ENCODE measurements around the gene KIAA0930. TPM values are rescaled to one million over a fixed set of nuclear protein-coding genes. Genes with fewer than 3 reads are reported as not detected.
"Not testable (repeated sequence)": the region's sequence is repeated elsewhere in the genome, so short reads cannot be mapped to it uniquely, and the experiment has no call there.

Gene KIAA0930
- total RNA-seq, 2 experiments from 2014 or later: 16.6 to 19.5 TPM

DNA sequence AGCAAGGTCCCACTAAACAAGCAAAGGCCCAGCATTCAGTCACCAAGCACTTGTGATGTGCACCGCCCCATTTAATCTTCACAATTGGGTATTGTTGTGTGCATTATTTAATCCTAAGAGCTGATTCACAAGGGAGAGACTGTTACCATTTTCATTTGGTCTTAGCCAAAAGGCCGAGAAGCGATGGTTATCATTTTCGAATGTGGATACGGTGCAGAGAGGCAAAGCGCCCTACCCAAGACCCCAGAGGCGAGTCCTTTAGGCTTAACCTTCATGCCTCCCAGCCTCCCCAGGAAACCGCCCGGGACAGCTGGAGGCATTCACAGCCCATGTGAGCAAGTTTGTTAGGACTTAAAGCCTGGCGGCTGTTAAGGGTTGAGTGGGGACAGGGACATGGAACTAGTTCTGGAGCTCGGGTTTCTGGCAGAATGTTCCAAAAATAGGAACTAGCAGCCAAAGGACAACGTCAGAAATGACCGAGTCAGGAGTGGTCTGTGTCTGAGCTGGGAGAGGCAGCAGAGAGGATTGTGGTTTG, 31.0 kb upstream of the KIAA0930 start:
- intact Hi-C loops (cut with micrococcal nuclease): no loop called here
- H3K27ac Mint-ChIP-seq: no peak overlapping the region

DNA sequence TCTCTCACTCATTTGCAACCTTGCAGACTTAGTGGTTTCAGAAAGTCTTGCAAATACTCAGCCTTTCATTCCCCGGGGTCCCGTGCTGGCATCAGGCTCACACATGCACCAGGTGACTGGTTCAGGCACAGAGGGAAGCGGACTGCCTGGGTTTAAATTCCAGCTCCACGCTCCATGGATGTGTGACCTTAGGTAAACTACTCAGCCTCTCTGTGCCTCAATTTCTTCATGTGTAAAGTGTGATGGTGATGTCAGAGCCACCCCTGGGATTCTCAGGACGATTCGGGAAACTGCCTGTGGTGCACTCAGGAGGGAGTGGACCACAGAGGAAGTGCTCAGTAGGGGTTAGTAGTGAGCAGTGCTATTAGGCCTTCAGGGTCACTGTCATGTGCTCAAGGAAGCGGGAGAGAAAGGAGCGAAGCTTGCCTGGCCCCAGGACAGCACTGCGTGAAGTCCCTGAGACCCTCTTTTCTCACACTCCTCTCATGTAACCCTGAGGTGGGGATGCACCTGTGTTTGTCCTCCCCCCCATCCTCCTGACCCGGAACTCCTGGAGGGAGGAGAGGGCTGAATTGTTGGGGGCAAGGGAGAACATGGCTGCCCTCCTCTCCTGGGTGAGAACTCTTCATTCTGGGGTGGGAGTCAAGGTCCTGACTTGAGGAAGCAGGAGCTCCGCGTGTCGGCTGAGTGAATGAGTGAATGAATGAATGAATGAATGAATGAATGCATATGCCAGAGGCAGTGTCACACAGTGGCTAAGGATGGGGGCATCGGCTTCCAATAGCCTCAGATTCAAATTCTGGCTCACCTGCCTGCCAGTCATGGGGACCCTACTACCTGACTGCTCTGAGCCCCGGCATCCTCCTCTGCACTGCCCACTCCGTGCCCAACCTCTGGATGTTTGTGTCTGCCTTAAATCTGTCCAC, 29.7 kb upstream of the KIAA0930 start:
- CTCF ChIA-PET: no interaction called here
- H3K36me3 Mint-ChIP-seq (ENCODE audit: low read depth): no peaks in the 10 kb centered on the region
- no peaks in the 10 kb centered on the region for H3K9me3 Mint-ChIP-seq
- H3K4me1 Mint-ChIP-seq (ENCODE audit: low read depth): peaks cover 6% of the 10 kb centered on the region
- peaks cover 4% of the 10 kb centered on the region for H3K27me3 Mint-ChIP-seq (ENCODE audit: low read depth)
- H3K4me3 Mint-ChIP-seq: no peak overlapping the region
- intact Hi-C loops (cut with micrococcal nuclease): no loop called here
- no peak for DNase-seq
- H3K27ac Mint-ChIP-seq: no peak overlapping the region

More for the DNA sequence above, 31.0 kb upstream of the KIAA0930 start:
- peaks cover 4% of the 10 kb centered on the region for H3K27me3 Mint-ChIP-seq (ENCODE audit: low read depth)
- CTCF ChIA-PET: no interaction called here
- DNase-seq: no peak
- no peaks in the 10 kb centered on the region for H3K36me3 Mint-ChIP-seq (ENCODE audit: low read depth)
- H3K9me3 Mint-ChIP-seq: no peaks in the 10 kb centered on the region
- H3K4me1 Mint-ChIP-seq (ENCODE audit: low read depth): peaks cover 6% of the 10 kb centered on the region
- no peak overlapping the region for H3K4me3 Mint-ChIP-seq

DNA sequence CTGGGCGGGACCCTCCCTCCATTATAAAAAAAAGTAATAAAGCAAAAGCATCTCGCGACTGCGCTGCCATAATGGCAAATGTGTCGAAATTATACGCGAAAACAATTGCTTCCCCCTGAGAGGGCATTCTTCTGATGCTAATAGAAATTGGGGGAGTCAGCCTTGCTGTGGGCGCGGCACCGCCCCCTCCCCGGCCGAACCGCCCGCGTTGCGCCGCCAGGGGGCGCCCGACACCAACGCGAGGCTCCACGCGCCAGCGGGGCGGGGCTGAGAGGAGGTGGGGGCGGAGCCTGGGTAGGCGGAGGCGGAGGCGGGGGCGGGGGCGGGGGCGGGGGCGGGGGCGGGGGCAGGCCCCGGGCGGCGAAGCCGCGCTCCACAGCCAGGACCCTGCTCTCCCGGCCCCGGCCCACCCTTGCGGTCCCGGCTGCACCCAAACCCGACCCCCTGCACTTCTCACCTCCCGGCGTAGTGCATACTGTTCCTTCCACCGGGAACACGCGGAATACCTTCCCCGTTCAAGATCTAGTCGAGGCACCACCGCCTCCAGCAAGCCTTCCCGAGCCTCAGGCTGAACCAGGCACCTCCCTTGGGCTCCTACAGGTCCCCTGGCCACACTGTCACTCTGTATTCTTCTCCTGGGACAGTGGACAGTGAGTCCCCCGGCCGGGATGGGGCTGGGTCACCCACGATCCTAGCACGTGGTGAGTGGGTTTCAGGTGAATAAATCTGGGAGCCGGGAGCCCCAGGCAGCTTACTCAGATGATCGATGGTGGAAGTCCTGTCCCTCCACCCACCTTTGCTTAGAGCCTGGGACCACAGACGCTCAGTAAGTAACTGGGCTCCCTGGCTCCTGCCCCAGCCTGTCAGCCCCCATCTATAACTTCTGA, 28.5 kb upstream of the KIAA0930 start:
- Mint-ChIP-seq H3K27me3 (ENCODE audit: low read depth) (peaks cover 4% of the 10 kb centered on the region), H3K9me3 (no peaks in the 10 kb centered on the region), H3K36me3 (ENCODE audit: low read depth) (no peaks in the 10 kb centered on the region), H3K27ac (no peak overlapping the region), H3K4me1 (ENCODE audit: low read depth) (peaks cover 6% of the 10 kb centered on the region), H3K4me3 (peak overlapping the region; percentile 69)
- DNase-seq: peak; percentile 78
- CTCF ChIA-PET: interaction anchor here (2.0 to 2.3 kb wide), 2 partner anchors 165 to 168 kb away, joined by 6 to 7 read pairs; no protein-coding TSS in a partner anchor
- intact Hi-C loops (cut with micrococcal nuclease): loop anchor here (1.0 to 2.0 kb wide), 3 partner anchors 50 to 284 kb away; no protein-coding TSS in a partner anchor

DNA sequence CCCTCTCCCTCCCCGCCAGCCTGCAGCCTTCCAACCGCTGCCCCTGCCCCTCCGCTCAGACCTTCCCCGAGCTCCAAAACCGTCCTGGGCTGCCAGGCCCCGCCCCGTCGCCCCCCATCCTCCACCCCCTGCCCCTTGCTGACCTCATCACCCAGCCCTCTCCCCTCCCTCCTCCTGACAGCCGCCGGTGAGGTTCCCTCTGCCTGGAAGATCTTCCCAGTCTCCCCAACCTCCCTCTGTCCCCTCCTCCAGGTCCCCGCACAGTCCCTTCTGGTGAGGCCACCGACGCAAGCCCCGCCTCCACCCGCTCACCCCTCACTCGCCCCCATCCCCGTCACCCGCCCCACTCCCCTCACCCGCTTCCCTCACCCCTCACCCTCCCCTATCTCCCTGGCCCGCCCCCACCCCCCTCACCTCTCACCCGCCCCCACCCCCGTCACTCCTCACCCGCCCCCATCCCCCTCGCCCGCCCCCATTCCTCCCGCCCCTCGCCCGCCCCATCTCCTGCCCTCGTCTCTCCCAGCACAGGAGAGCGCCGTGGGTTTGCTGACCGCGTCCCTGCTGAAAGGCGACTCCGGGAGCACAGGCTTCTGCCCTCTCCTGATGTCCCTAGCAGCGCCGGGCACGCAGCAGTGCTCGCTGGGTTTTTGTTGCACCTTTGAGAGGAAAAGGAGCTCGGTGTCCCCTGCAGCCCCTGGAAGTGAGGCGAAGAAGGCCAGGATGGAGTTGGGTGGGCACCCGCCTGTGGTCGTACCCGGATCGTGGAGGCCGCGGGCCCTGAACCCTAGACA, 27.7 kb upstream of the KIAA0930 start:
- Mint-ChIP-seq H3K27ac (no peak overlapping the region), H3K9me3 (no peaks in the 10 kb centered on the region), H3K4me1 (ENCODE audit: low read depth) (peaks cover 9% of the 10 kb centered on the region), H3K27me3 (ENCODE audit: low read depth) (peaks cover 8% of the 10 kb centered on the region), H3K36me3 (ENCODE audit: low read depth) (no peaks in the 10 kb centered on the region), H3K4me3 (peak overlapping the region; percentile 66)
- CTCF ChIA-PET: interaction anchor here (2.0 to 2.3 kb wide), 2 partner anchors 166 to 169 kb away, joined by 6 to 7 read pairs; no protein-coding TSS in a partner anchor
- intact Hi-C loops (cut with micrococcal nuclease): loop anchor here (2.0 kb wide), 1 partner anchor 50 kb away; no protein-coding TSS in a partner anchor
- DNase-seq: peak; percentile 13

DNA sequence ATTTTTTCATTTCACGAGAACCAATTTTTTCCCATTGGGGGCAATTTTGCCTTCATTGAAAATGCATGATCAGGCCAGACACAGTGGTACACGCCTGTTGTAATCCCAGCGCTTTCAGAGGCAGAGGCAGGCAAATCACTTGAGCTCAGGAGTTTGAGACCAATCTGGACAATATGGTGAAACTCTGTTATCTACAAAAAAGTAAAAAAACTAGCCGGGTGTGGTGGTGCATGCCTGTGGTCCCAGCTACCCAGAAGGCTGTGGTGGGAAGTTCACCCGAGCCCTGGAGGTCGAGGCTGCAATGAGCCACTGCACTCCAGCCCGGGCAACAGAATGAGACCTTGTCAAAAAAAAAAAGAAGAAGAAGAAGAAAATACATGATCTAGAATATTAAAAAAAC, 24.8 kb upstream of the KIAA0930 start:
- intact Hi-C loops (cut with micrococcal nuclease): no loop called here
- Mint-ChIP-seq H3K27ac (no peak overlapping the region), H3K27me3 (ENCODE audit: low read depth) (peaks cover 10% of the 10 kb centered on the region), H3K4me1 (ENCODE audit: low read depth) (peaks cover 9% of the 10 kb centered on the region), H3K36me3 (ENCODE audit: low read depth) (no peaks in the 10 kb centered on the region), H3K4me3 (no peak overlapping the region), H3K9me3 (no peaks in the 10 kb centered on the region)
- DNase-seq: no peak
- CTCF ChIA-PET: no interaction called here

DNA sequence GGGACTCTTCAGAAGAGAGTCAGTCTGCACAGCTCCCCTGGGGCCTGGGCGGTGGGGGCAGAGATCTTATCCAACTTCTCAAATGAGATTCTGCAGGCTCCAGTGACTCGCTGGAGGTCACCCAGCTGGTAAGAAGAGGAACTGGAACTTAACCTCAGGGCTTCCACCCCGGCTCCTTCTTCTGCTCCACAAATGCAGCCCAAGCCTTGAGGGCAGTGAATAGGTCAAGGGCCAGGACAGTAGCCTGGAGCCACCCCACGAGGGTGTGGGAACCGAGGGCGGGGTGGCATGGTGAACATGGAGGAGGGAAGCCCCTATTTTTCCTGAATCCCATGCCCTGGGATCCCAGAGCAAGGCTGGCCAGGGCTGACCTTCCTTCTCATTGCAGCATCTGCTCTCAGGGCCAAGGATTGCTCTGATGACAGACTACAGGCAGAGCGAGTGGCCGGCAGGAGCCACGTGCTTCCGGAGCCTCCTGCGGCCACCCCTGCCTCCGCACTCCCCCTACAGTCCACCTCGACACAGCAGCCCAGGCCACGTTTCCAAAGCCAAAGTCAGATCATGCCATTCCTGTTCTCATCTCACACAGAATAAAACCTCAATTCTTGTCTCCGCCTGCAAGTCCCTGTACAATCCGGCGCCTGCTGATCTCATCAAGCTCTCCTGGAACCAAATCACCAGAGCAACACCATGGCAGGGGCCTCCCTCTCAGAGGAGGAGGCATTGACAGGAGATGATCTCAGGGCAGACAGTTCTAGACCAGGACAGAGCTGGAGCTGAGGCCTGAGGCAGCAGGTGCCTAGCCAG, 23.0 kb upstream of the KIAA0930 start:
- Mint-ChIP-seq H3K4me3 (no peak overlapping the region), H3K27ac (no peak overlapping the region), H3K36me3 (ENCODE audit: low read depth) (no peaks in the 10 kb centered on the region), H3K9me3 (no peaks in the 10 kb centered on the region), H3K4me1 (ENCODE audit: low read depth) (peaks cover 3% of the 10 kb centered on the region), H3K27me3 (ENCODE audit: low read depth) (peaks cover 6% of the 10 kb centered on the region)
- CTCF ChIA-PET: interaction anchor here (0.9 kb wide), 1 partner anchor 170 kb away, joined by 3 read pairs; no protein-coding TSS in a partner anchor
- DNase-seq: peak; percentile 13
- intact Hi-C loops (cut with micrococcal nuclease): loop anchor here (2.0 kb wide), 1 partner anchor 161 kb away; no protein-coding TSS in a partner anchor

DNA sequence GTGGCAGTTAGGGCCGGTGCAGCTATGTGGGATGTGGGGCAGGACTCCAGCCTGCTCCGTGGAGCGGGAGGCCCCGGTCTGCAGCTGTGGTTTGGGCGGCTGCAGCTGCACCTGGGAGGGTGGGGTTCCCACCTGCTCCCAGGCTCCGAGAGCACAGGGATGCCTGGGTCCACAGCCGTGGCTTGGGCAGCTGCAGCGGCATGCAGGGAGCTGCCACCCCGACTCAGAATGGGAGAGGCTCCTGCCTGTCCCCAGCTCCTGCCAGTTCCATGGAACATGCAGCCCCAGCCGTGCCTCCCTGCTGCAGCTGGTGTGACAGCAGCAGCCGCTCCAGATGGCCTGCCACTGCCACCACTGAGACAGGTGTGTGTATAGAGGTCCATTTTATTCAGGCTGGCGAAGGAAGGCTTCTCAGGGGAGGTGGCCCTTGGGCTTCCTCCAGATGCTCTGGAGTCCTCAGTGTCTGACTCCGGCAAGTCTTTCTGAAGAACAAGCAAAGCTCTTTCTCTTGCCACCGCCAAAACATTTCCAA, 22.3 kb upstream of the KIAA0930 start:
- no peak overlapping the region for H3K4me3 Mint-ChIP-seq
- no peaks in the 10 kb centered on the region for H3K9me3 Mint-ChIP-seq
- CTCF ChIA-PET: interaction anchor here (0.6 to 0.9 kb wide), 2 partner anchors 54 to 171 kb away, joined by 3 read pairs; no protein-coding TSS in a partner anchor
- H3K27me3 Mint-ChIP-seq (ENCODE audit: low read depth): peaks cover 6% of the 10 kb centered on the region
- intact Hi-C loops (cut with micrococcal nuclease): loop anchor here (2.0 kb wide), 1 partner anchor 160 kb away; no protein-coding TSS in a partner anchor
- no peak overlapping the region for H3K27ac Mint-ChIP-seq
- no peak for DNase-seq
- H3K4me1 Mint-ChIP-seq (ENCODE audit: low read depth): peaks cover 3% of the 10 kb centered on the region
- no peaks in the 10 kb centered on the region for H3K36me3 Mint-ChIP-seq (ENCODE audit: low read depth)

DNA sequence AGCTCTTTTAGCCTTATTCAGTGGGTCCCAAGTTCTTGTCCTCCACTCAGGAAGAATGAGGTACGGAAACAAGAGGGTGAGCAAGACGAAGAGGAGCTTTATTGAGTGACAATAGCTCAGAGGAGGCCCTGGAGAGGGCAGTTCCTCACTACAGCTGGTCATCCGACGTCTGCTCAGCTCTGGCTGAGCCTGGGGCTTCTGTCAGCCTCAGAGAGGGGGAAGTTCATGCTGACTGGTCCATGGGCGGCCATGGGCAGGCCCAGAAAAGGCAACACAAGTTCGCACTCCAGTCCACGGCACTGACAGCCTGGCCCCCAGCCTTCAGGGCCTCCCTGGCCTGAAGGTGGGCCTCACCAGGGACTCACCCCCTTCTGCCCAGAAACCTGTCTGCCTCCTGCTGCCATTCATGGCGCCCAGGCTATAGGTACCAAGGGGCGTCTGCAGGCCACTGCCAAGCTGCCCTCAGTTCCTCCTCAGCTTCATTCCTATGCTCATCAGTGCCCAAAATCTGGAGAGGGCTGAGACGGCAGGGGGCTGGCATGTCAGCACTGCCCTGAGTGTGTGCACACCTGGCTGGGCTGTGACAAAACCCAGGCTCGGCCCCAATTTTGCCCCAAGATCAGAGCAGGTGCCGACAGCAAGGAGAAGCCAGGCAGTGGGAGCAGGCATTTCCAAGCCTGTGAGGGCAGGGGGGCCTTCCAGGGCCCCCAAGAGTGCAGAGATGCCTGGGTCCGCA, 21.7 kb upstream of the KIAA0930 start:
- Mint-ChIP-seq H3K27ac (no peak overlapping the region), H3K36me3 (ENCODE audit: low read depth) (no peaks in the 10 kb centered on the region), H3K9me3 (no peaks in the 10 kb centered on the region), H3K4me3 (no peak overlapping the region), H3K27me3 (ENCODE audit: low read depth) (peaks cover 6% of the 10 kb centered on the region), H3K4me1 (ENCODE audit: low read depth) (peaks cover 3% of the 10 kb centered on the region)
- intact Hi-C loops (cut with micrococcal nuclease): loop anchor here (2.0 kb wide), 1 partner anchor 160 kb away; no protein-coding TSS in a partner anchor
- no peak for DNase-seq
- CTCF ChIA-PET: interaction anchor here (0.6 to 0.9 kb wide), 2 partner anchors 53 to 171 kb away, joined by 3 read pairs; no protein-coding TSS in a partner anchor

DNA sequence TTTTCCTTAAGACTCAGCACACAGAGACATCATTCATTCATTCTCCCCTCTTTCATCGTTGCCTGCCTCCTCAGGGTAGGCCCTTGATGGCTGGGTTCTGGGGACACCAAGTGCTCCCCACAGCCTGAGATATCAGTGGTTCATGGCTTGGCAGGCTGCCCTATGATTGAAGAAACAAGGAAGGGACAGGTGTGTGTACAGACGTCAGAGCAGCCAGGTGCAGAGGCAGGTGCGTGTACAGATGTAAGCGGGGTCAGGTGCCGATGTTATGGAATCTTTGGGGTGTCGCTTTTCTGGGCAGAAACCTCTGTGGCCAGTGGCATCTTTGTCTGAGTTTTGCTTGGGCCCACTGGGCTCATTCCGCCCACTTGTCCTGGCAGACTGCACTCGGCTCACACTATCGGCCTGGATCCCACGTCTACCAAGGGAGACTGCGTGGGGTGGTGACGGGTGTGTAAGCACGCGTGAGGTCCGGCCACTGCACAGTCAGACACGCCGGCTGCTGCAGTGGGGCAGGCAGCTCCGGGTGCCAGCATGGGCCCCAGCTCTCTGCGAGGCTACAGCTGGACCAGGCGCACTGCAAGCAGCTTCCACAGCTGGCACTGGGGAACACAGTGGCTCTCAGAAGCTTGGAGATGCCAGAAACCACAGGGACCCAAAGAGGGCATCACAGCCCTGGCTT, 20.9 kb upstream of the KIAA0930 start:
- no peaks in the 10 kb centered on the region for H3K9me3 Mint-ChIP-seq
- H3K27ac Mint-ChIP-seq: no peak overlapping the region
- H3K36me3 Mint-ChIP-seq (ENCODE audit: low read depth): no peaks in the 10 kb centered on the region
- no peak overlapping the region for H3K4me3 Mint-ChIP-seq
- peaks cover 3% of the 10 kb centered on the region for H3K4me1 Mint-ChIP-seq (ENCODE audit: low read depth)
- CTCF ChIA-PET: no interaction called here
- intact Hi-C loops (cut with micrococcal nuclease): loop anchor here (2.0 kb wide), 1 partner anchor 159 kb away; no protein-coding TSS in a partner anchor
- DNase-seq: no peak
- peaks cover 6% of the 10 kb centered on the region for H3K27me3 Mint-ChIP-seq (ENCODE audit: low read depth)

DNA sequence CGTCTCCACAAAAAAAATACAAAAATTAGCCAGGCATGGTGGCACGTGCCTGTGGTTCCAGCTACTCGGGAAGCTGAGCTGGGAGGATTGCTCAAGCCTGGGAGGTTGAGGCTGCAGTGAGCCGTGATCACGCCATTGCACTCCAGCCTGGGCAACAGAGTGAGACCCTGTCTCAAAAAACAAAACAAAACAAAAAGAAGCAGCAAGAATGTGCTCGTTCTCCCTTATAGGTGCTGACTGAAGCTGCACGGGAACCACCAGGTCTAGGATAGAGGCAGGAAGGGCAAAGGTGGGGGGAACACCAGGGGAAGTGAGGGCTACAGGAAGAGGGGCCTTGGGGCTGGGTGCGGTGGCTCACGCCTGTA, 19.7 kb upstream of the KIAA0930 start:
- H3K9me3 Mint-ChIP-seq; intact Hi-C loops (cut with micrococcal nuclease); H3K27me3 Mint-ChIP-seq (ENCODE audit: low read depth); H3K36me3 Mint-ChIP-seq (ENCODE audit: low read depth); H3K27ac Mint-ChIP-seq; DNase-seq; H3K4me1 Mint-ChIP-seq (ENCODE audit: low read depth); CTCF ChIA-PET; H3K4me3 Mint-ChIP-seq: not testable (repeated sequence)
